HG02678 (cell line): ENCODE results near the gene PTCH2.
"Not testable (repeated sequence)": the region's sequence is repeated elsewhere in the genome, so short reads cannot be mapped to it uniquely, and the experiment has no call there.

Experiments
- ATAC-seq: cut with Tn5 transposase; IDR thresholded peaks from one replicate; pipeline ENCODE4 v1.9.1; 2021; ENCODE audit warnings: mild to moderate bottlenecking, moderate library complexity; ENCODE audit not compliant: unreplicated experiment

The PTCH2 gene

GRCh38 chr1:44805311-44806024 lies 37.6 kb downstream of the PTCH2 start:
- ATAC-seq, result no peak

- no peak for ATAC-seq
These were observed 39.5 kb downstream of the PTCH2 start for GRCh38 chr1:44803312-44804095.

GRCh38 chr1:44803062-44803311 lies 40.1 kb downstream of the PTCH2 start:
- no peak for ATAC-seq

GRCh38 chr1:44802306-44803061 lies 40.6 kb downstream of the PTCH2 start:
- ATAC-seq, result no peak

GRCh38 chr1:44801491-44802305 lies 41.4 kb downstream of the PTCH2 start:
- no peak for ATAC-seq

GRCh38 chr1:44799770-44800584 lies 43.1 kb downstream of the PTCH2 start, which contains the start of gene PLK3:
Gene PLK3 (plus strand): TSS chr1:44800377. CDS start chr1:44800464, 87 bp downstream.
- ATAC-seq, result peak; percentile 82

- ATAC-seq, result no peak
These were observed 44.3 kb downstream of the PTCH2 start for GRCh38 chr1:44798481-44799365.

GRCh38 chr1:44797886-44798285 lies 45.2 kb downstream of the PTCH2 start:
- not testable (repeated sequence) for ATAC-seq

- no peak for ATAC-seq
These were observed 50.1 kb downstream of the PTCH2 start for GRCh38 chr1:44792736-44793502.

GRCh38 chr1:44790968-44791801 lies 51.9 kb downstream of the PTCH2 start:
- ATAC-seq, result no peak

- ATAC-seq, result no peak
These were observed 54.8 kb downstream of the PTCH2 start, which contains the start of gene BEST4 for GRCh38 chr1:44788120-44788860. Gene BEST4 (minus strand): TSS chr1:44788170. CDS start chr1:44787705, 465 bp downstream.

- ATAC-seq, result no peak
These were observed 55.5 kb downstream of the PTCH2 start for GRCh38 chr1:44787506-44787905.

GRCh38 chr1:44786841-44787426 lies 56.1 kb downstream of the PTCH2 start:
- no peak for ATAC-seq

GRCh38 chr1:44786138-44786840 lies 56.8 kb downstream of the PTCH2 start:
- ATAC-seq, result peak; percentile 49

GRCh38 chr1:44785501-44786137 lies 57.4 kb downstream of the PTCH2 start:
- ATAC-seq, result no peak
